Measurements from ENCODE around the gene USH1G.

The USH1G gene

GRCh38 chr17:74961657-74962350, 38.7 kb upstream of the USH1G start:
- Histone ChIP-seq H3K4me2 (ENCODE audit: low read length) (peak overlapping the region; percentile 66), H2AFZ (ENCODE audit: low read depth, low read length) (peak overlapping the region; percentile 51; the same call in 1 of the 2 replicates)

GRCh38 chr17:74960570-74961342, 37.7 kb upstream of the USH1G start:
- TF ChIP-seq EZH2phosphoT487 (IDR thresholded peaks at IDR 0.05; ENCODE audit: low read depth) (no peak), CTCF (IDR thresholded peaks at IDR 0.05; ENCODE audit: low read depth, low read length) (peak; percentile 79)
- H3K27me3 ChIP-seq (ENCODE audit: low read depth, low read length): no peaks in the 10 kb centered on the region
- no peaks in the 10 kb centered on the region for H4K20me1 ChIP-seq (ENCODE audit: insufficient read depth, low read length)
- H3K9ac ChIP-seq (ENCODE audit: low read length): no peak overlapping the region; the same call in 1 of the 2 replicates
- no peaks in the 10 kb centered on the region for H3K9me3 ChIP-seq (ENCODE audit: insufficient read depth, low read length)
- H3K4me3 ChIP-seq (ENCODE audit: low read length): peak overlapping the region; percentile 35; the same call in 1 of the 2 replicates
- no peaks in the 10 kb centered on the region for H3K79me2 ChIP-seq (ENCODE audit: low read length)
- peak overlapping the region; percentile 64 for H3K4me2 ChIP-seq (ENCODE audit: low read length)
- peaks cover 10% of the 10 kb centered on the region for H3K4me1 ChIP-seq (ENCODE audit: low read length)
- H3K36me3 ChIP-seq (replicated peaks; ENCODE audit: low read depth, low read length): no peaks in the 10 kb centered on the region
- H2AFZ ChIP-seq (ENCODE audit: low read depth, low read length): peak overlapping the region; percentile 51; the same call in 1 of the 2 replicates
- no peak overlapping the region for H3K27ac ChIP-seq (ENCODE audit: low read length)

More at GRCh38 chr17:74961657-74962350, 38.7 kb upstream of the USH1G start:
- no peaks in the 10 kb centered on the region for H3K27me3 ChIP-seq (ENCODE audit: low read depth, low read length)
- H3K36me3 ChIP-seq (replicated peaks; ENCODE audit: low read depth, low read length): no peaks in the 10 kb centered on the region
- peak overlapping the region; percentile 40; the same call in 1 of the 2 replicates for H3K4me3 ChIP-seq (ENCODE audit: low read length)
- TF ChIP-seq CTCF (IDR thresholded peaks at IDR 0.05; ENCODE audit: low read depth, low read length) (peak; percentile 78), EZH2phosphoT487 (IDR thresholded peaks at IDR 0.05; ENCODE audit: low read depth) (no peak)
- peaks cover 10% of the 10 kb centered on the region for H3K4me1 ChIP-seq (ENCODE audit: low read length)
- H3K9ac ChIP-seq (ENCODE audit: low read length): no peak overlapping the region
- H3K79me2 ChIP-seq (ENCODE audit: low read length): no peaks in the 10 kb centered on the region
- H3K27ac ChIP-seq (ENCODE audit: low read length): no peak overlapping the region
- no peaks in the 10 kb centered on the region for H3K9me3 ChIP-seq (ENCODE audit: insufficient read depth, low read length)
- no peaks in the 10 kb centered on the region for H4K20me1 ChIP-seq (ENCODE audit: insufficient read depth, low read length)

DNA sequence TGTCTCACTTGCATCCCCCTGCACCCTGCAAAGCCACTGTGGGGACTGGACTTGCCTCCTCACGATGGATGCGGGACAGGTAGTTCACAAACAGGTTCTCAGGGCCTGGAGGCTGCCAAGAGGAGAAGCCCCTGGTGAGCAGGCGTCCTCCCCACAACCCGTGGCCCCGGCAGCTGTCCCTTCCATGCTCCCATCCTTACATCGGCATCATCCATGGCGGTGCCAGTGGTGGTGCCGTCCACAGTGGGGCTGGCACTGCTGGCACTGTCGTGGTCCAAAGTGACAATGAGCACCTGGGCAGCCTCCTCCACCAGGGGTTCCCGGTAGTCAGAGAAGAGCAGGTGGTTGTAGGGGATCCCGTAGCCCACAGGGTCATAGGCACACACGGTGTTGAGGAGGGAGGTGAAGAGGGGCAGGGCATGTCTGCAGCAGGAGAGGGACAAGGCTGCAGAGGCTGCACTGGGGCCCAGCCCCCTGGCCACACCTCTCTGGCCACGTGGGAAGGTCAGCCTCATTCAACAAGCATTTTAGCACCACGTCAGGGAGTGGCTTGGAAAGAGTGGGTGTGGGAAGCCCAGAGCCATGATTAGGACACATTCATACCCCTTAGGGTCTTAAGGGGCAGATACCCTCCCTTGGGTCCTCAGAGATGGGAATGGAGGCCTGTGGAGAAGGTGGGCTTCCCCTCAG, 36.9 kb upstream of the USH1G start:
- Histone ChIP-seq H3K79me2 (ENCODE audit: low read length) (no peaks in the 10 kb centered on the region), H3K4me1 (ENCODE audit: low read length) (peaks cover 11% of the 10 kb centered on the region), H3K9ac (ENCODE audit: low read length) (no peak overlapping the region), H3K27me3 (ENCODE audit: low read depth, low read length) (no peaks in the 10 kb centered on the region), H3K9me3 (ENCODE audit: insufficient read depth, low read length) (no peaks in the 10 kb centered on the region), H3K4me3 (ENCODE audit: low read length) (no peak overlapping the region), H3K36me3 (replicated peaks; ENCODE audit: low read depth, low read length) (no peaks in the 10 kb centered on the region), H4K20me1 (ENCODE audit: insufficient read depth, low read length) (no peaks in the 10 kb centered on the region), H2AFZ (ENCODE audit: low read depth, low read length) (peak overlapping the region; percentile 51; the same call in 1 of the 2 replicates), H3K27ac (ENCODE audit: low read length) (no peak overlapping the region), H3K4me2 (ENCODE audit: low read length) (peak overlapping the region; percentile 64; the same call in 1 of the 2 replicates)
- no peak for TF ChIP-seq EZH2phosphoT487 (IDR thresholded peaks at IDR 0.05; ENCODE audit: low read depth)
- TF ChIP-seq CTCF (IDR thresholded peaks at IDR 0.05; ENCODE audit: low read depth, low read length): no peak
